Transverse colon (tissue), 4 donors: ENCODE data around the gene NNAT. TPM values are rescaled to one million over a fixed set of nuclear protein-coding genes. Genes with fewer than 3 reads are reported as not detected.

Experiments
- DNase-seq: peaks from one replicate; pipeline ENCODE4 v3.0.0-alpha.2; 2019
- H3K27ac ChIP-seq, 4 donors: fragments of 200-600 bp; sonication (generic); 2 replicates each; pipeline ENCODE4 v1.5.1; 2016 to 2018; ENCODE audit warnings: inconsistent platforms in 4 of 4
- H3K27me3 ChIP-seq: fragments of 200-600 bp; sonication (generic); 2 replicates; pipeline ENCODE4 v1.5.1; 2017; ENCODE audit warnings: inconsistent platforms
- H3K36me3 ChIP-seq, 4 donors: fragments of 200-600 bp; sonication (generic); 2 replicates each; pipeline ENCODE4 v1.5.1; 2017 to 2019; ENCODE audit warnings: inconsistent platforms in 4 of 4
- H3K4me1 ChIP-seq, 4 donors: fragments of 200-600 bp; sonication (generic); 2 replicates each; pipeline ENCODE4 v1.5.1; 2017 to 2020; ENCODE audit warnings: inconsistent platforms in 4 of 4
- H3K4me3 ChIP-seq, 4 donors: fragments of 200-600 bp; sonication (generic); 1 replicate in 1 of 4; 2 replicates in 3 of 4; pipeline versions ENCODE4 v1.5.1 to v1.6.1; 2017 to 2019; ENCODE audit warnings: inconsistent platforms in 4 of 4
- H3K9me3 ChIP-seq, 2 donors: fragments of 200-600 bp; sonication (generic); 2 replicates each; pipeline ENCODE4 v1.5.1; 2017 to 2019; ENCODE audit warnings: inconsistent platforms in 2 of 2
- EP300 ChIP-seq: sonication (generic); formaldehyde crosslinking; IDR thresholded peaks from one replicate; pipeline ENCODE4 v1.6.1; 2017; ENCODE audit warnings: antibody characterized with exemption, low read depth
- POLR2A ChIP-seq: fragments of 450-650 bp; IDR thresholded peaks from one replicate; pipeline ENCODE4 v1.6.1; 2016; ENCODE audit warnings: antibody characterized with exemption, mild to moderate bottlenecking, moderate library complexity
- POLR2AphosphoS5 ChIP-seq, 3 donors: sonication (generic); formaldehyde crosslinking; IDR thresholded peaks; one replicate each; pipeline ENCODE4 v1.6.1; 2016; ENCODE audit warnings: antibody characterized with exemption in 3 of 3
- WGBS, 2 donors: methylation state at CpG; one replicate each; pipeline ENCODE4 v1.1.5; 2018; ENCODE audit warnings: low coverage in 1 of 2; 5-methylcytosine and 5-hydroxymethylcytosine counted together
- in situ Hi-C, 4 donors: fragments of 200-750 bp; cut with MboI; loops; one replicate each; pipeline versions ENCODE4 v1.15.0 to v1.15.1; 2017; ENCODE audit warnings: low sequenced_read_pairs in 3 of 4, low pct_ligation_motif_present in 1 of 4, low pct_unique_long_range_greater_than_20kb in 1 of 4
- intact Hi-C: fragments of 100-400 bp; cut with DNase I; formaldehyde crosslinking; loops from one replicate; pipeline ENCODE4 v1.15.1; 2023; ENCODE audit warnings: low total_unique reads
- total RNA-seq, 4 donors: library from RNA; depleted of rRNA; stranded (reverse); fragments of >200 nt; gene quantifications; one replicate each; pipeline ENCODE4 v1.1.0, GENCODE V29; 2016
- TF ChIP-seq, protein P1 (sequence below), 5 experiments: fragments of 200-600 bp in 3 of 5; fragments of 450-650 bp in 2 of 5; sonication (generic) in 3 of 5; IDR thresholded peaks; 1 replicate in 2 of 5; 2 replicates in 3 of 5; pipeline ENCODE4 v1.5.1; 2016 to 2017; ENCODE audit warnings: antibody characterized with exemption in 5 of 5, inconsistent platforms in 3 of 5, mild to moderate bottlenecking in 2 of 5, moderate library complexity in 1 of 5

The NNAT gene
- total RNA-seq, 4 donors from 2014 or later, result 11.3 to 33.0 (median 14.3) TPM

DNA sequence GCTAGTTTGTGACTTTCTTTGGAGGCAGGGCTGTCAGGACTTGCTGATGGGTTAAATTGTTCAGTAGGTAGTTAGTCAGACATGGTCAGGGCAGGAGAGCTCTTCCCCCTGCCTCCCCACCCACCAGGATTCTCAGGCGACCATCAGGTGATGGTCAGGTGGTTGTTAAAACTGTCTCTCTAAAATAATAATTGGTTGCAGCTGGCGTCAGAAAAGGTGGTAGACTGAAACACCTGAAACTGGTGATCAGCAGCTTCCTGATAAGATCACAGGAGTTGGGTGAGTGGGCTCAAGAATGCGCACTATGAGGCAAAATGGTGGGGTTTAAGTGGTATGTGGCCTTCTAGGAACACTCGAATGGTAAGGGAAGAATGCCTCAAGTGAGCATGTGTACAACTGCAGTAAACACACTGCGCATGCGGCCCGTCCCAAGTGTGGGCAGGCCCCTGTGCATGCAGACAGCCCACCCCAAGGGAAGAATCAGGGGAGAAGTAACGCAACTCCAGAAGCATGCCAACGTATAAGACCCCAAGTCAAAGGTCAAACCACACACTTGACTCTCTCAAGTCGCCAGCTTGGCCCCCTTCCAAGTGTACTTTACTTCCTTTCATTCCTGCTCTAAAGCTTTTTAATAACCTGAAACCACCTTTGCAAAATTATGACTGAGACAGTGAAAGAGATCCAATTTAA lies 14.5 kb downstream of the NNAT start:
- TF ChIP-seq, protein P1, sequence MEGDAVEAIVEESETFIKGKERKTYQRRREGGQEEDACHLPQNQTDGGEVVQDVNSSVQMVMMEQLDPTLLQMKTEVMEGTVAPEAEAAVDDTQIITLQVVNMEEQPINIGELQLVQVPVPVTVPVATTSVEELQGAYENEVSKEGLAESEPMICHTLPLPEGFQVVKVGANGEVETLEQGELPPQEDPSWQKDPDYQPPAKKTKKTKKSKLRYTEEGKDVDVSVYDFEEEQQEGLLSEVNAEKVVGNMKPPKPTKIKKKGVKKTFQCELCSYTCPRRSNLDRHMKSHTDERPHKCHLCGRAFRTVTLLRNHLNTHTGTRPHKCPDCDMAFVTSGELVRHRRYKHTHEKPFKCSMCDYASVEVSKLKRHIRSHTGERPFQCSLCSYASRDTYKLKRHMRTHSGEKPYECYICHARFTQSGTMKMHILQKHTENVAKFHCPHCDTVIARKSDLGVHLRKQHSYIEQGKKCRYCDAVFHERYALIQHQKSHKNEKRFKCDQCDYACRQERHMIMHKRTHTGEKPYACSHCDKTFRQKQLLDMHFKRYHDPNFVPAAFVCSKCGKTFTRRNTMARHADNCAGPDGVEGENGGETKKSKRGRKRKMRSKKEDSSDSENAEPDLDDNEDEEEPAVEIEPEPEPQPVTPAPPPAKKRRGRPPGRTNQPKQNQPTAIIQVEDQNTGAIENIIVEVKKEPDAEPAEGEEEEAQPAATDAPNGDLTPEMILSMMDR (IDR thresholded peaks at IDR 0.05), result no peak
- TF ChIP-seq POLR2A, result no peak
- TF ChIP-seq EP300, result no peak
- TF ChIP-seq POLR2AphosphoS5 (IDR thresholded peaks at IDR 0.05), result no peak
- H3K27me3 ChIP-seq, result no peaks in the 10 kb centered on the region
- H3K4me1 ChIP-seq, result peaks cover 3 to 45% (median 15%) of the 10 kb centered on the region in 4 donors
- no peak for DNase-seq
- in situ Hi-C loops, result loop anchor here (5.0 to 25.0 kb wide), 7 partner anchors 131 to 341 kb away; no protein-coding TSS in a partner anchor
- WGBS, 2 donors, result 35 to 45% methylated on average over 3 to 10 of the region's 10 CpGs
- no peaks in the 10 kb centered on the region for H3K36me3 ChIP-seq
- intact Hi-C loops, result loop anchor here (2.0 kb wide), 1 partner anchor 265 kb away; no protein-coding TSS in a partner anchor
- peak overlapping the region in 3 of 4 donors; percentile 14 to 63 (median 44) for H3K27ac ChIP-seq
- H3K9me3 ChIP-seq, result no peaks in the 10 kb centered on the region
- no peak overlapping the region for H3K4me3 ChIP-seq

DNA sequence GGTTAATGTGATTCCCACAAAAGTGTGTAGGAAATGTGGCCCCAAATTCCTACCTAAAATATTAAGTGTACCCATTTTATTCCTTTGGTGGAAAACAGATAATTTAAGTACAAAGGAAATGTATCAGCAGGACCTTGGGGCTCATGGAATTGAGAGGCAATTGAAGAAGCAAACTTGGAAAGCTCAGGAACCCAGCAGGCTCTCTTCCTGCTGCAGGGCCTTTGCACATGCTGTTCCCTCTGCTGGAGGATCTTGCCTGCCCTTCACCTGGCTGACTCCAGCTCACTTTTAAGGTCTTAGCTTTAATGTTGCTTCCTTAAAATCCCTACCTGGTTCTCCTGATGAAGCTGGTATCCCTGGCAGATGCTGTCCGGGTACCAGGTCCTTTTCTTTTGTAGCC lies 16.5 kb downstream of the NNAT start:
- WGBS, 2 donors, result 92 to 100% methylated on average over 1 of the region's 1 CpG
- TF ChIP-seq POLR2A, result no peak
- TF ChIP-seq, protein P1 (IDR thresholded peaks at IDR 0.05), result no peak
- TF ChIP-seq EP300, result no peak
- TF ChIP-seq POLR2AphosphoS5 (IDR thresholded peaks at IDR 0.05), result no peak
- intact Hi-C loops, result no loop called here
- in situ Hi-C loops, result loop anchor here (5.0 to 25.0 kb wide), 7 partner anchors 133 to 343 kb away; no protein-coding TSS in a partner anchor
- Histone ChIP-seq H3K27me3 (no peaks in the 10 kb centered on the region), H3K9me3 (no peaks in the 10 kb centered on the region), H3K36me3 (no peaks in the 10 kb centered on the region), H3K4me1 (peaks cover 3 to 52% (median 17%) of the 10 kb centered on the region in 4 donors), H3K27ac (no peak overlapping the region), H3K4me3 (no peak overlapping the region)
- no peak for DNase-seq

DNA sequence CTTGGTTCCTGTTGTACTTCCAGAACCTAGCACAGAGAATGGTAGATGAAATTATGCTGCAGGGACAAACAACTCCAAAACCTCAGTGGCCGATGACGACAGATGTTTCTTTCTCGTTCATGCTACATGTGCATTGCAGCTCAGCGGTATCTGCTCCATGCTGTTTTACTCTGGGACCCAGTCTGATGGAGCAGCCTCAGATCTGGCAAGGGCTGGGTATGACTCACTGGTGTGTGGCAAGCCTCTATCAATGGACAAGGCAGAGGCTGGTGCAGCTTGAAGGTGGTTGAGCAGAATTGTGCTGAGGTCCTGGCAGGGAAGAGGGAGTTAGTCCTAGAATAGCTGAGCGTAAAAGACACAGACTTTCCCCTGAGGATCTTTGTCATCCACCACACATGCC lies 17.0 kb downstream of the NNAT start:
- Histone ChIP-seq H3K4me3 (no peak overlapping the region), H3K27me3 (no peaks in the 10 kb centered on the region), H3K36me3 (no peaks in the 10 kb centered on the region), H3K9me3 (no peaks in the 10 kb centered on the region), H3K4me1 (peaks cover 3 to 56% (median 20%) of the 10 kb centered on the region in 4 donors), H3K27ac (no peak overlapping the region)
- intact Hi-C loops, result no loop called here
- 89 to 100% methylated on average over 1 to 5 of the region's 5 CpGs for WGBS, 2 donors
- in situ Hi-C loops, result loop anchor here (5.0 to 25.0 kb wide), 7 partner anchors 133 to 343 kb away; no protein-coding TSS in a partner anchor
- DNase-seq, result no peak
- TF ChIP-seq POLR2AphosphoS5 (IDR thresholded peaks at IDR 0.05), result no peak
- TF ChIP-seq EP300, result no peak
- TF ChIP-seq, protein P1 (IDR thresholded peaks at IDR 0.05), result no peak
- no peak for TF ChIP-seq POLR2A

DNA sequence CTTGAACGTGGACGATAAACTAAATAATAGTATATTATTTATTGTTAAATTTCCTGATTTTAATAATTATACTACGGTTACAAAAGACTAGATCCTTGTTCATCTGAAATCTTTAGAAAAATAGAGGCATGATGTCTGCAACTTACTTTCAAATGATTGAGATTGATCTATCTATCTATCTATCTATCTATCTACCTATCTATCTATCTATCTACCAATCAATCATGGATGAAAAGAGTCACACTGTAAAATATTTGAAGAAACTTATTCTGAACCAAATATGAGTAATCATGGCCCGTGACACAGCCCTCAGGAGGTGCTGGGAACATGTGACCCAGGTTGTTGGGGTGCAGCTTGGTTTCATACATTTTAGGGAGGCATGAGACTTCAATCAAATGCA lies 18.4 kb downstream of the NNAT start:
- H3K36me3 ChIP-seq, result no peaks in the 10 kb centered on the region
- H3K4me1 ChIP-seq, result peaks cover 3 to 58% (median 20%) of the 10 kb centered on the region in 4 donors
- intact Hi-C loops, result no loop called here
- TF ChIP-seq POLR2A (no peak), POLR2AphosphoS5 (IDR thresholded peaks at IDR 0.05) (no peak), EP300 (no peak)
- TF ChIP-seq, protein P1 (IDR thresholded peaks at IDR 0.05), result no peak
- H3K27me3 ChIP-seq, result no peaks in the 10 kb centered on the region
- in situ Hi-C loops, result loop anchor here (5.0 to 25.0 kb wide), 7 partner anchors 135 to 345 kb away; no protein-coding TSS in a partner anchor
- no peak for DNase-seq
- WGBS, 2 donors, result 87 to 88% methylated on average over 3 to 4 of the region's 4 CpGs
- H3K27ac ChIP-seq, result no peak overlapping the region
- no peaks in the 10 kb centered on the region for H3K9me3 ChIP-seq
- no peak overlapping the region for H3K4me3 ChIP-seq
